T-cell (primary cell): ENCODE data around the gene AVP. TPM values are rescaled to one million over a fixed set of nuclear protein-coding genes. Genes with fewer than 3 reads are reported as not detected.

Experiments used
- ATAC-seq, 4 experiments: fragments of 200-7000 bp in 3 of 4; fragments of 150-1000 bp in 1 of 4; cut with Tn5 transposase; replicated peaks in 1 of 4; 1 replicate in 3 of 4; 2 replicates in 1 of 4; pipeline ENCODE4 v1.10.0; 2021; ENCODE audit warnings: moderate library complexity in 3 of 4, mild to moderate bottlenecking in 2 of 4, moderate number of reproducible peaks in 1 of 4
- CTCF ChIA-PET, 2 donors: fragments of 300-600 bp; sonication (Branson Sonifier 250); formaldehyde crosslinking; loops; one replicate each; lab custom pipeline; 2022; ENCODE audit warnings: antibody characterized with exemption in 2 of 2; lab: Charles Lee
- POLR2A ChIA-PET, 2 donors: fragments of 300-600 bp; sonication (Branson Sonifier 250); formaldehyde crosslinking; loops; one replicate each; lab custom pipeline; 2022; ENCODE audit warnings: antibody characterized with exemption in 2 of 2; lab: Charles Lee
- DNase-seq, 35 experiments: peaks; one replicate each; pipeline versions ENCODE4 v3.0.0 to v3.0.0-alpha.2; 2013 to 2023
- H3K27ac ChIP-seq: one replicate; pipeline ENCODE4 v1.5.1; 2013; ENCODE audit warnings: low read length
- H3K27me3 ChIP-seq, 2 experiments: replicated peaks in 1 of 2; 1 replicate in 1 of 2; 2 replicates in 1 of 2; pipeline versions ENCODE4 v1.6.1 to v1.7.0; 2013; ENCODE audit warnings: low read length in 1 of 2, mixed read lengths in 1 of 2; ENCODE audit not compliant: control insufficient read depth in 2 of 2, insufficient read depth in 2 of 2; ENCODE audit errors: extremely low read depth in 1 of 2
- H3K36me3 ChIP-seq, 2 donors: 1 replicate in 1 of 2; 2 replicates in 1 of 2; pipeline versions ENCODE4 v1.6.1 to v1.7.0; 2013; ENCODE audit warnings: low read length in 1 of 2; ENCODE audit not compliant: control insufficient read depth in 2 of 2, insufficient read depth in 1 of 2; ENCODE audit errors: extremely low read depth in 1 of 2
- H3K4me1 ChIP-seq, 2 experiments: 1 replicate in 1 of 2; 2 replicates in 1 of 2; pipeline versions ENCODE4 v1.6.1 to v1.7.0; 2013; ENCODE audit warnings: low read length in 2 of 2, mixed read lengths in 1 of 2; ENCODE audit not compliant: insufficient read depth in 2 of 2, control insufficient read depth in 1 of 2; ENCODE audit errors: extremely low read depth in 1 of 2
- H3K4me3 ChIP-seq, 2 donors: 1 replicate in 1 of 2; 2 replicates in 1 of 2; pipeline versions ENCODE4 v1.5.1 to v1.7.0; 2013; ENCODE audit warnings: mild to moderate bottlenecking in 2 of 2, low read length in 1 of 2, moderate library complexity in 1 of 2; ENCODE audit not compliant: control insufficient read depth in 1 of 2; ENCODE audit errors: extremely low read depth in 1 of 2
- H3K9me3 ChIP-seq: 2 replicates; pipeline ENCODE4 v1.7.0; 2013
- H3K27ac Mint-ChIP-seq, 2 donors: one replicate each; pipeline ENCODE4 v1.8.0; 2020 to 2021; ENCODE audit warnings: mild to moderate bottlenecking in 2 of 2, mixed read lengths in 2 of 2
- H3K27me3 Mint-ChIP-seq, 2 donors: one replicate each; pipeline ENCODE4 v1.8.0; 2021 to 2022; ENCODE audit warnings: mixed read lengths in 2 of 2
- H3K36me3 Mint-ChIP-seq: one replicate; pipeline ENCODE4 v1.8.0; 2021; ENCODE audit warnings: mixed read lengths
- H3K4me1 Mint-ChIP-seq, 3 donors: one replicate each; pipeline ENCODE4 v1.8.0; 2020 to 2022; ENCODE audit warnings: mixed read lengths in 3 of 3, mild to moderate bottlenecking in 1 of 3
- H3K4me3 Mint-ChIP-seq, 3 donors: one replicate each; pipeline ENCODE4 v1.8.0; 2020 to 2022; ENCODE audit warnings: mild to moderate bottlenecking in 3 of 3, mixed read lengths in 3 of 3, moderate library complexity in 3 of 3
- H3K9me3 Mint-ChIP-seq, 3 donors: one replicate each; pipeline ENCODE4 v1.8.0; 2020 to 2022; ENCODE audit warnings: mixed read lengths in 3 of 3
- WGBS: methylation state at CpG from one replicate; pipeline ENCODE4 v1.1.5; 2013; ENCODE audit warnings: missing lambda C conversion rate; ENCODE audit not compliant: insufficient coverage; 5-methylcytosine and 5-hydroxymethylcytosine counted together
- total RNA-seq, 35 experiments: library from RNA in 6 of 35; stranded (reverse) in 6 of 35; fragments of 120-200 nt in 1 of 35; gene quantifications; one replicate each; pipeline versions ENCODE4 v1.2.1 to v1.2.4 and lab custom pipeline; 2013 to 2026

AVP gene
- total RNA-seq, 5 donors from 2014 or later (not counting 1 experiment from before 2014, with no cell fraction given): 0.44 to 1.6 (median 0.59) TPM; not detected in 2

DNA sequence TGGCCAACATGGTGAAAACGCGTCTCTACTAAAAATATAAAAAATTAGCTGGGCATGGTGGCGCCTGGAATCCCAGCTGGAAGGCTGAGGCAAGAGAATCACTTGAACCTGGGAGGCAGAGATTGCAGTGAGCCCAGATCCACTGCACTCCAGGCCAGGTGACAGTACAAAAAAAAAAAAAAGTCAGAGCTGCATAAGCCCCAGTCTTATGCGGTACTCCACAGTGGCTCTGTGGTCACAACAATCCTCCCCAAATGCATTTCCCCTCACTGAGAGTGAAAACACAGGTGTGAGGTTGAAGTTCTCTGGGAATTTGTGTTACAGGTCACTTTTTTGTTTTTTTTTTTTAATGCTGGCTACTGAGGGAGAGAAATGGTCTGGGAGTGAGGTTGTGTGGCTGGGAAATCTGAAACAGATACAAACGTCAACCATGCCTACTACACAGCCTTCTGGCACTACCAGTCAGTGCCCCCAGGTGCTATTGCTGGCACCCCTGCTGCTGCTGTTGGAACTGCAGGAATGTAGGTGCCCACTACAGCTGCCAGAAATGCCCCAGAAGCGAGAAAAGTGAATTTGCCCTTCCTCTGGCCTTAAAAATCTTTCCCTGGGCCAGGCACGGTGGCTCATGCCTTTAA, 33.0 kb downstream of the AVP start:
- CTCF ChIA-PET: no interaction called here
- ATAC-seq: peak in 1 of 4 experiments; percentile 48

DNA sequence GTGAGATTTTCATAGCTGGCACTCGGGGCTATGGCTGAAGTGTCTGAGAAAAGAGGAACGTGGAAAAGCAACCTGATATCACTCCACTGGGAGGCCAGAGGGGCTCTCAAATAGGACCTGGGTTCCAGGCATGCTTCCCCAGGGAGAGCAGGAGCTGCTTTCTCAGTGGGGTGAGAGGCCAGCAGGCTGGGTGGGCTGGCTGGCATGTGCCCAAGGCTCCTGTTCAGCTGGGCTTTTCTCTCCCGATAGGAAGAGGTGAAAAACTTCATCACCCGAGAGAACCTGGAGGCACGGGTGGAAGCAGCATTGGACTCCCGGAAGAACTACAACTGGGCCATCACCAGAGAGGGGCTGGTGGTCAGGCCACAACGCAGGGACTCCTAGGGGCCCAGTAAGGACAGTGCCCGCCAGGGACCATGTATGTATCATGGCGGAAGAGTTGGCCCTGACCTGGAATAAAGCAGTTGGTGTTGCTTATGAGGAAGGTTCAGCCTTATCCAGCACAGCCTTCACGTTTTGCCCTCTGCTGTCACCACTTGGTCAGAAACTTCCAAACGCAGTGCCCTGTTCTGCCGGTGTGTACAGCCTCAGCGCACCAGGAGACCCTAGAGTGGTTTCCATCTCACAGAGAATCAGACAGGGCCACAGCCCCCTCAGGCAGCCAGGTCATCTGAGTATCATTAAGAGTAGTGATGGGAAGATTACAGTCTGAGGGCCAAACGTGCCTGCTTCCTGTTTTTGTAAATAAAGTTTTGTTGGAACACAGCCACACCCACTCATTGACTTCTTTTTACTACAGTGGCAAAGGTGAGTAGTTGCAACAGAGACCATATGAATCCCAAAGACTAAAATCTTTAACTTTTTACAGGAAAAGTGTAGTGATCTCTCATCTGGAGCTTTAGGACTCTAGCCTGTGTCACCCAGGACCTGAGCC, 36.8 kb downstream of the AVP start:
- peak overlapping the region in 1 of 2 donors; percentile 58 for H3K27ac Mint-ChIP-seq
- H3K4me3 Mint-ChIP-seq: peak overlapping the region; percentile 79 to 82 (median 82)
- H3K27me3 ChIP-seq: no peaks in the 10 kb centered on the region
- H3K27me3 Mint-ChIP-seq: no peaks in the 10 kb centered on the region
- ChIA-PET POLR2A (interaction anchor here in 1 of 2 donors (0.5 kb wide), 1 partner anchor 990 kb away, joined by 8 read pairs; no protein-coding TSS in a partner anchor), CTCF (no interaction called here)
- peaks cover 17% of the 10 kb centered on the region for H3K36me3 Mint-ChIP-seq
- peaks cover 16 to 23% (median 20%) of the 10 kb centered on the region in 3 donors for H3K4me1 Mint-ChIP-seq
- no peaks in the 10 kb centered on the region for H3K9me3 Mint-ChIP-seq
- 96% methylated on average over 11 of the region's 14 CpGs for WGBS
- no peaks in the 10 kb centered on the region for H3K9me3 ChIP-seq
- H3K4me1 ChIP-seq: peaks cover 4 to 22% of the 10 kb centered on the region in 2 experiments
- H3K4me3 ChIP-seq: no peak overlapping the region
- peaks cover 0 to 27% of the 10 kb centered on the region in 2 donors for H3K36me3 ChIP-seq
- DNase-seq: no peak
- ATAC-seq: no peak
- no peak overlapping the region for H3K27ac ChIP-seq

More for the DNA sequence above, 33.0 kb downstream of the AVP start:
- POLR2A ChIA-PET: no interaction called here
- no peak overlapping the region for H3K4me3 Mint-ChIP-seq
- H3K9me3 Mint-ChIP-seq: no peaks in the 10 kb centered on the region
- Histone ChIP-seq H3K27ac (no peak overlapping the region), H3K9me3 (no peaks in the 10 kb centered on the region), H3K36me3 (peaks cover 0 to 27% of the 10 kb centered on the region in 2 donors), H3K27me3 (no peaks in the 10 kb centered on the region), H3K4me3 (no peak overlapping the region), H3K4me1 (peaks cover 4 to 14% of the 10 kb centered on the region in 2 experiments)
- H3K27me3 Mint-ChIP-seq: no peaks in the 10 kb centered on the region
- H3K36me3 Mint-ChIP-seq: peaks cover 17% of the 10 kb centered on the region
- peak overlapping the region in 1 of 2 donors; percentile 44 for H3K27ac Mint-ChIP-seq
- WGBS: 68% methylated on average over 5 of the region's 7 CpGs
- H3K4me1 Mint-ChIP-seq: peaks cover 8 to 14% (median 12%) of the 10 kb centered on the region in 3 donors
- no peak for DNase-seq

DNA sequence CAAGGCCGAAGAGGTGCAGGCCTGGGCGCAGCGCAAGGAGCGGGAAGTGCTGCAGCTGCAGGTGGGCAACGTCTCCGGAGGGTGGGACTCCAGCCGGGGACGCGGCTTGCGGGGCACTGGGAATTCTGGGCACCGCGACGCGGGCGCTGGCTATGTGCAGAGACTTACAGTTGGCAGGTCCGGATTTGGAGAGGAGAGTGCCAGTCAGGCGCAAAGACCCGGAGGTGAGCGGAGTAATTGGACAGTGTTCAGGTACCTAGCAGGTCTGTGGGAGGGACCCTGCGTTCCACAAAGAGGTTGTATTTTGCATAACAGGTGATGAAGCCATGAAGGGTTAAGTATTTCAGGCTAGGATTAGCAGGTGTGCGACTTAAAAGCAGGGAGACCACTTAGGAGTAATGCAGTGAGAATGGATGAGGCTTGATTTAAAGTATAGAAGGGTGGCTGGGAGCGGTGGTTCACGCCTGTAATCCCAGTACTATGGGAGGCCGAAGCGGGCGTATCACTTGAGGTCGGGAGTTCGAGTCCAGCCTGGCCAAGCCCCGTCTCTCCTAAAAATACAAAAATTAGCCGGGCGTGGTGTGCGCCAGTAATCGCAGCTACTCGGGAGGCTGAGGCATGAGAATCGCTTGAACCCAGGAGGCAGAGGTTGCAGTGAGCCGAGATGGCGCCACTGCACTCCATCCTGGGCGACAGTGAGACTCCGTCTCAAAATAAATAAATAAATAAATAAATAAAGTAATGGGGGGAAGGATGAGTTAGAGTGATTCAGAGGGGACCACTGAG, 37.7 kb downstream of the AVP start:
- Histone ChIP-seq H3K9me3 (no peaks in the 10 kb centered on the region), H3K27ac (no peak overlapping the region), H3K27me3 (no peaks in the 10 kb centered on the region), H3K4me3 (peak overlapping the region; percentile 68 to 69), H3K36me3 (peaks cover 0 to 27% of the 10 kb centered on the region in 2 donors), H3K4me1 (peaks cover 4 to 22% of the 10 kb centered on the region in 2 experiments)
- no peaks in the 10 kb centered on the region for H3K27me3 Mint-ChIP-seq
- ATAC-seq: no peak
- no peak for DNase-seq
- POLR2A ChIA-PET: no interaction called here
- peak overlapping the region; percentile 75 to 79 for H3K27ac Mint-ChIP-seq
- H3K4me1 Mint-ChIP-seq: peaks cover 16 to 23% (median 20%) of the 10 kb centered on the region in 3 donors
- peak overlapping the region; percentile 79 to 82 (median 82) for H3K4me3 Mint-ChIP-seq
- 41% methylated on average over 34 of the region's 39 CpGs for WGBS
- peaks cover 17% of the 10 kb centered on the region for H3K36me3 Mint-ChIP-seq
- CTCF ChIA-PET: no interaction called here
- H3K9me3 Mint-ChIP-seq: no peaks in the 10 kb centered on the region

DNA sequence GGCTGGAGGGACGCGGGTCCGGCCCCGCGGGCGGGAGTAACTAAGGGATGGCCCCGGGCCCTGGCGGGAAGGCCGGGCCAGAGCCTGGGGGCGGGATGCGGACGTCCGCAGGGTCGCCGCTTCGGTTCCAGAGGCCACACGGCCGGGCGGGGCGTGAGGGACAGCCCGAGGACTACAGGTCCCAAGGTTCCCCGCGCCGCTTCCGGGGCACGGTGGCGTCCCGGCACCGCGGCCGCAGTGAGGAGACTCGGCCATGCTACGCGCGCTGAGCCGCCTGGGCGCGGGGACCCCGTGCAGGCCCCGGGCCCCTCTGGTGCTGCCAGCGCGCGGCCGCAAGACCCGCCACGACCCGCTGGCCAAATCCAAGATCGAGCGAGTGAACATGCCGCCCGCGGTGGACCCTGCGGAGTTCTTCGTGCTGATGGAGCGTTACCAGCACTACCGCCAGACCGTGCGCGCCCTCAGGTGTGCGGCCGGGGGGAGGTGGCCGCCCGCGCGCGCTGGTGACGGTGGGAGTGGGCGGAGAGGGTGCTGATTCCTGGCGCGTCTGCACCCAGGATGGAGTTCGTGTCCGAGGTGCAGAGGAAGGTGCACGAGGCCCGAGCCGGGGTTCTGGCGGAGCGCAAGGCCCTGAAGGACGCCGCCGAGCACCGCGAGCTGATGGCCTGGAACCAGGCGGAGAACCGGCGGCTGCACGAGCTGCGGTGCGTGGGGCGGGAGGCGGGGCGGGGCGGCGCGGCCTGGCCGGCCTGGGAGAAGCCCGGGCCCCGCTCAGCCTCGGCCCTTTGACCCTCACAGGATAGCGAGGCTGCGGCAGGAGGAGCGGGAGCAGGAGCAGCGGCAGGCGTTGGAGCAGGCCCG, 38.5 kb downstream of the AVP start, which contains the start of gene MRPS26:
Gene MRPS26 (plus strand): TSS at position 237 of the 861 bp plus-strand sequence. CDS start 17 bp downstream, at position 254.
- Histone ChIP-seq H3K36me3 (peaks cover 0 to 27% of the 10 kb centered on the region in 2 donors), H3K27me3 (no peaks in the 10 kb centered on the region), H3K4me1 (peaks cover 4 to 22% of the 10 kb centered on the region in 2 experiments), H3K4me3 (peak within 1 kb of the TSS; percentile 68 to 69), H3K27ac (peak within 1 kb of the TSS; percentile 56), H3K9me3 (no peaks in the 10 kb centered on the region)
- Mint-ChIP-seq H3K4me1 (peaks cover 16 to 23% (median 20%) of the 10 kb centered on the region in 3 donors), H3K36me3 (peaks cover 17% of the 10 kb centered on the region), H3K27ac (peak within 1 kb of the TSS; percentile 79 to 86), H3K4me3 (peak within 1 kb of the TSS; percentile 79 to 82 (median 82)), H3K27me3 (no peaks in the 10 kb centered on the region), H3K9me3 (no peaks in the 10 kb centered on the region)
- CTCF ChIA-PET: interaction anchor here in 1 of 2 donors (1.1 kb wide), 1 partner anchor 8 kb away, joined by 3 read pairs; no protein-coding TSS in a partner anchor
- under 1% methylated on average over 102 of the region's 104 CpGs for WGBS
- DNase-seq (peak; percentile 31 to 83 (median 70)), ATAC-seq (peak; percentile 91 to 95 (median 92))
- POLR2A ChIA-PET: interaction anchor here in 1 of 2 donors (0.6 kb wide), 2 partner anchors 180 to 208 kb away, joined by 3 to 5 read pairs; no protein-coding TSS in a partner anchor

DNA sequence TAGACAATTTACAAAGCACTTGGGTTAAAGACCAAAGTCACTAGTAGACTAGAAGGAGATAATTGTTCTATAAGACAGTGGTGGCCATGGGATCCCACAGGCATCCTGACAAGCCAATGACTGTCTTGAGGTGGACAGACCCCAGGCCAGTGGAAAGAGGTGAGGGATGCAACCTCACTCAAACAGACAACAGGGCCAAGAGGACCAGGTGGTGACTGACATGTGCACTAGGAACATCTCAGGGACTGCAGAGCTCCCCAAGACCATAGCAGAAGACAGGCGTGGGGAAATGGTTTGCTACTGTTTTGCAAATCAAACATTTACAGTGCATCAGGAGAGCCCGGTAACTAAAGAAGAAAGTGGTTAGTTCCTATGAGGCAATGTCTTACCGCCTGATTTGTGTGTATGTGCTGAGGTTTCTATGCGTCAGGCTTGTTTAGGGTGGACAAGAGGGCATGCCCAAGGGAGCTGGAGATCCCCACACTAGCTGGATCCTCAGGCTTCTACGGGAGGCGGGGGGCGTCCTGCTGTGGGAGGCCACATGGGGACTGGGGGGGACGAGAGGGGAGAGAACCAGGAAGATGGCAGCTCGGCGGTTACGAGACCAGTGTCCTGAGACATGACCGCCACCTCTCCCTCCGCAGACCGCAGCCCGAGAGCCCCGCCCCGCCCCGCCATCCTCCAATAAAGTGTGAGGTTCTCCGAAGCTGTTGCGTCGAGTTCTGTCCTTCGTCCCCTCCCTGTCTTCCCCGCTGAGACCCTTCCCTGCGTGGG, 39.3 kb downstream of the AVP start:
- WGBS: 5% methylated on average over 19 of the region's 24 CpGs
- peak in 26 of 35 experiments; percentile 7 to 52 (median 21) for DNase-seq
- ATAC-seq: peak; percentile 21 to 42 (median 38)
- H3K4me3 Mint-ChIP-seq: peak overlapping the region; percentile 79 to 82 (median 82)
- CTCF ChIA-PET: interaction anchor here in 1 of 2 donors (0.6 to 1.1 kb wide), 2 partner anchors 9 to 379 kb away, joined by 3 read pairs; no protein-coding TSS in a partner anchor
- H3K9me3 Mint-ChIP-seq: no peaks in the 10 kb centered on the region
- peaks cover 16 to 22% (median 20%) of the 10 kb centered on the region in 3 donors for H3K4me1 Mint-ChIP-seq
- Histone ChIP-seq H3K9me3 (no peaks in the 10 kb centered on the region), H3K4me1 (peaks cover 4 to 22% of the 10 kb centered on the region in 2 experiments), H3K27ac (peak overlapping the region; percentile 56), H3K27me3 (no peaks in the 10 kb centered on the region), H3K4me3 (peak overlapping the region; percentile 68 to 69), H3K36me3 (peaks cover 0 to 32% of the 10 kb centered on the region in 2 donors)
- H3K27ac Mint-ChIP-seq: peak overlapping the region; percentile 67 to 86
- POLR2A ChIA-PET: interaction anchor here (0.6 kb wide), 2 partner anchors 208 to 659 kb away, joined by 3 read pairs; no protein-coding TSS in a partner anchor
- H3K36me3 Mint-ChIP-seq: peaks cover 17% of the 10 kb centered on the region
- no peaks in the 10 kb centered on the region for H3K27me3 Mint-ChIP-seq
